Measurements from ENCODE around the gene PELO. TPM values are rescaled to one million over a fixed set of nuclear protein-coding genes. Genes with fewer than 3 reads are reported as not detected.
A peak's percentile ranks its signal among the peaks of the same experiment; 100 is the strongest.

The PELO gene
- total RNA-seq, 1 donor from 2014 or later: 18.0 TPM

DNA sequence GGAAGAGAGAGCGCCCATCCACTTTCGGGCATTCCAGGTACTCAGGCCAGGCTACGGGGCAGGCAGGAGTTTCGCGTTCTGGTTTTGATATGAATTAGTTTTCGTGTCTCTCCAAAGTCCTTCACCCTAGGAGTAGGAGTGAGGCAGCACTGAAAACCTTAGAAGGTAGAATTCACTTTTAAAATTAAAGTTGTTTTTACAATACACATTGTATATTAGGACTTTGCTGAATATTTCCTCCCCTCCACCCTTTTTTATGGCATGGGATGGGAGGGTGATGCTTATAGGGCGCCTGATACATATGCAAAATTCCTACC is 747 bp downstream of the PELO start:
- TF ChIP-seq, protein P1, sequence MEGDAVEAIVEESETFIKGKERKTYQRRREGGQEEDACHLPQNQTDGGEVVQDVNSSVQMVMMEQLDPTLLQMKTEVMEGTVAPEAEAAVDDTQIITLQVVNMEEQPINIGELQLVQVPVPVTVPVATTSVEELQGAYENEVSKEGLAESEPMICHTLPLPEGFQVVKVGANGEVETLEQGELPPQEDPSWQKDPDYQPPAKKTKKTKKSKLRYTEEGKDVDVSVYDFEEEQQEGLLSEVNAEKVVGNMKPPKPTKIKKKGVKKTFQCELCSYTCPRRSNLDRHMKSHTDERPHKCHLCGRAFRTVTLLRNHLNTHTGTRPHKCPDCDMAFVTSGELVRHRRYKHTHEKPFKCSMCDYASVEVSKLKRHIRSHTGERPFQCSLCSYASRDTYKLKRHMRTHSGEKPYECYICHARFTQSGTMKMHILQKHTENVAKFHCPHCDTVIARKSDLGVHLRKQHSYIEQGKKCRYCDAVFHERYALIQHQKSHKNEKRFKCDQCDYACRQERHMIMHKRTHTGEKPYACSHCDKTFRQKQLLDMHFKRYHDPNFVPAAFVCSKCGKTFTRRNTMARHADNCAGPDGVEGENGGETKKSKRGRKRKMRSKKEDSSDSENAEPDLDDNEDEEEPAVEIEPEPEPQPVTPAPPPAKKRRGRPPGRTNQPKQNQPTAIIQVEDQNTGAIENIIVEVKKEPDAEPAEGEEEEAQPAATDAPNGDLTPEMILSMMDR (conservative IDR thresholded peaks at IDR 0.05): no peak
- H3K4me3 Mint-ChIP-seq: peak overlapping the region; percentile 93
- no peaks in the 10 kb centered on the region for H3K9me3 Mint-ChIP-seq
- peaks cover 50% of the 10 kb centered on the region for H3K27me3 Mint-ChIP-seq
- no peaks in the 10 kb centered on the region for H3K36me3 Mint-ChIP-seq
- no peak for DNase-seq (ENCODE audit: extremely low spot score, unreplicated experiment)
- peaks cover 15% of the 10 kb centered on the region for H3K4me1 Mint-ChIP-seq (ENCODE audit: unreplicated experiment)
- no peak overlapping the region for H3K27ac Mint-ChIP-seq

DNA sequence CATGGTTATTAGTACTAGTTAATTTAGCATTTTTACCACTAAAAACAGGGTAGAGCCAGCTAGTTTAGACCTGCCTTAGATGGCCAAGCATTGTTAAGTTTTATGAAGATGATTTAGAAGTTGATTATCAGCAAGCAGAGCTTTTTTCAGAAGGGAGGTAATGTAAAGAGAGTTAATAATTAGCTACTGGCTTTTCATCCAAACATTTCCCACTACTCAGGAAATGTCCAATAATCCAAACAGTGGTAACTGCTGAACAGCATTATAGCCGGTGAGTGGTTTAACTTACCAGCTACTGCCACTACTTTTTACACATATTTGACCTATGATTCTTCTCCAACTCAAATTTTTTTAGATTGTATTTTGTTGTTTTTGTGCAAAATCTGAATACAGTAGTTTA is 1.7 kb downstream of the PELO start:
- Mint-ChIP-seq H3K36me3 (no peaks in the 10 kb centered on the region), H3K9me3 (no peaks in the 10 kb centered on the region), H3K27me3 (peaks cover 50% of the 10 kb centered on the region), H3K4me3 (peak overlapping the region; percentile 93), H3K27ac (no peak overlapping the region), H3K4me1 (ENCODE audit: unreplicated experiment) (peaks cover 15% of the 10 kb centered on the region)
- TF ChIP-seq, protein P1 (conservative IDR thresholded peaks at IDR 0.05): no peak
- DNase-seq (ENCODE audit: extremely low spot score, unreplicated experiment): no peak

DNA sequence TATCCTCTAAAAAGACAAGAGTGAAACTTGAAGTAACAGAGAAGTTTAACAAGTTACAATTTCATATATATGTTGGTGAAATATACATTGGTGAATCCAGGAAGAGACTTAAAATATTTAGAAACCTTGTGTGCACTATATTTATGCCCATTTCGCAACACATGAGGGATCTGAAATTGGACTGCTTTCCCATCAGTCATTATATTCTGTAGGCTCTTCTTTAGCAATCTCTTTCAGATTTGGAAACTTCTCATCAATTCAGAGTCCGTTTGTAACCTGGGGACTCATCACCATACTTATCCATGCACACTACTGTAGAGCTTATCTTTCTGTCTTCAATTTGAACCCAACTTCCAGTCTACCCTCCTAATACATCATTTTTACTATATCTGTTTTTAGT is 2.1 kb downstream of the PELO start:
- DNase-seq (ENCODE audit: extremely low spot score, unreplicated experiment): no peak
- no peaks in the 10 kb centered on the region for H3K36me3 Mint-ChIP-seq
- H3K9me3 Mint-ChIP-seq: no peaks in the 10 kb centered on the region
- TF ChIP-seq, protein P1 (conservative IDR thresholded peaks at IDR 0.05): no peak
- peaks cover 50% of the 10 kb centered on the region for H3K27me3 Mint-ChIP-seq
- peaks cover 15% of the 10 kb centered on the region for H3K4me1 Mint-ChIP-seq (ENCODE audit: unreplicated experiment)
- peak overlapping the region; percentile 93 for H3K4me3 Mint-ChIP-seq
- no peak overlapping the region for H3K27ac Mint-ChIP-seq

DNA sequence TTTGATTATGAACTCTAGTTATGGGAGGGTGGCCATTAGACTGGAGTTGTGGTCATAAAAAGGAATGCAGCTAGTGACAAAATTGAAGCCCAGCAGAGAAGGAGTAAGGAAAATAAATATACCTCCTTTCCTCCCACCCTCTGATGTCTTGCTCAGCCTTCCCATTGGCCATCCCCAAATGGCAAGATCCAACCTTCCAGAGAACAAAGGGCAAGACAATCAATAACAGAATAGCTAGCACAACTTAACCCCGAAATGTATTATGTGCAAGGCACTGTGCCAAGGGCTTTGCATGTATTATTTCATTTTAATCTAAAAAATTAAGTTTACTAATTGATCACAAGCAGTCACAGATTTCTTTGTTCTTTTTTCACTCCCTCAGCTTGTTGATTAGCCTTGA is 3.6 kb downstream of the PELO start:
- Mint-ChIP-seq H3K4me1 (ENCODE audit: unreplicated experiment) (peaks cover 15% of the 10 kb centered on the region), H3K4me3 (no peak overlapping the region), H3K27ac (no peak overlapping the region)

DNA sequence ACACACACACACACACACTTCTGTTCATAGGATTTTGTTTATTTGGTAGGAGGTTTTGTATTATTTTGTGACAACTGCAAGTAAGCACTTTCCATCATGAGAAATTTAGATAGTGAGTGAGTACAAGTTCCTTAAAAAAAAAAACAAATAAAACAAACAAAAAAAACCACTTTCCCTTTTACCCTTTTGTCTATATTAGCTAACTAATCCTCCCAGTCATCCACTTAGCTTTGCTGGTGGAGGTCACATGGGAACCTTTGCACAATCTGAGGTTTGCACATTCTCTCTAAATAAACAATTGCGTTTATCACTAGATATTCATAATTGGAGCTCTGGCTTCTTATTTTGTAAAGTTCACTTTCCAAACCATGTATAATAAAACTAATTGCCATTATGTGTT is 6.8 kb downstream of the PELO start:
- DNase-seq (ENCODE audit: extremely low spot score, unreplicated experiment): no peak
- peaks cover 25% of the 10 kb centered on the region for H3K4me1 Mint-ChIP-seq (ENCODE audit: unreplicated experiment)

More for the DNA sequence above, 3.6 kb downstream of the PELO start:
- no peaks in the 10 kb centered on the region for H3K36me3 Mint-ChIP-seq
- no peaks in the 10 kb centered on the region for H3K9me3 Mint-ChIP-seq
- peaks cover 44% of the 10 kb centered on the region for H3K27me3 Mint-ChIP-seq
- DNase-seq (ENCODE audit: extremely low spot score, unreplicated experiment): no peak
- TF ChIP-seq, protein P1 (conservative IDR thresholded peaks at IDR 0.05): no peak

More for the DNA sequence above, 6.8 kb downstream of the PELO start:
- Mint-ChIP-seq H3K36me3 (no peaks in the 10 kb centered on the region), H3K4me3 (no peak overlapping the region), H3K9me3 (no peaks in the 10 kb centered on the region), H3K27me3 (peaks cover 15% of the 10 kb centered on the region), H3K27ac (no peak overlapping the region)
- TF ChIP-seq, protein P1 (conservative IDR thresholded peaks at IDR 0.05): no peak

Data from type B pancreatic cell (in vitro differentiated cells).